ENCODE measurements around the gene DTD1.

The DTD1 gene

GRCh38 chr20:18767676-18768075 is 179.8 kb downstream of the DTD1 start:
- WGBS (ENCODE audit: extremely low coverage, insufficient coverage, low lambda C conversion rate) = no CpG with 5 or more reads among the region's 5 CpGs
- Histone ChIP-seq H3K4me1 (ENCODE audit: control insufficient read depth, low read depth, low read length) (no peaks in the 10 kb centered on the region), H2AK5ac (ENCODE audit: low read length) (no peak overlapping the region), H3K79me2 (ENCODE audit: control insufficient read depth, insufficient read depth, low read length) (no peaks in the 10 kb centered on the region), H3K27me3 (ENCODE audit: insufficient read depth, low read length, poor library complexity) (no peaks in the 10 kb centered on the region), H3K18ac (ENCODE audit: low read length) (no peak overlapping the region), H3K36me3 (ENCODE audit: control insufficient read depth, insufficient read depth, low read length) (no peaks in the 10 kb centered on the region), H2BK5ac (ENCODE audit: low read length) (no peak overlapping the region), H3K79me1 (ENCODE audit: low read length) (no peaks in the 10 kb centered on the region), H2BK15ac (replicated peaks; ENCODE audit: low read depth) (no peak overlapping the region), H3K4me3 (ENCODE audit: low read length) (no peak overlapping the region), H3K4ac (ENCODE audit: low read depth, low read length) (no peak overlapping the region), H3K4me2 (ENCODE audit: low read length) (no peak overlapping the region), H3K56ac (ENCODE audit: low read length) (no peak overlapping the region), H3K23ac (ENCODE audit: low read length) (no peak overlapping the region), H3K9ac (ENCODE audit: low read length) (no peak overlapping the region), H4K5ac (ENCODE audit: low read length) (no peak overlapping the region), H3K27ac (ENCODE audit: low read depth, low read length) (no peak overlapping the region), H4K8ac (ENCODE audit: low read depth, low read length) (no peak overlapping the region), H2BK120ac (ENCODE audit: low read depth, low read length) (no peak overlapping the region)
- DNase-seq = no peak

GRCh38 chr20:18773566-18773965 is 185.7 kb downstream of the DTD1 start:
- no peak overlapping the region for H2AK5ac ChIP-seq (ENCODE audit: low read length)
- no peak overlapping the region for H3K4me3 ChIP-seq (ENCODE audit: low read length)
- H3K4ac ChIP-seq (ENCODE audit: low read depth, low read length) = no peak overlapping the region
- no peaks in the 10 kb centered on the region for H3K27me3 ChIP-seq (ENCODE audit: insufficient read depth, low read length, poor library complexity)
- no peak overlapping the region for H3K56ac ChIP-seq (ENCODE audit: low read length)
- no peak overlapping the region for H2BK15ac ChIP-seq (replicated peaks; ENCODE audit: low read depth)
- no peak overlapping the region for H3K23ac ChIP-seq (ENCODE audit: low read length)
- H3K79me1 ChIP-seq (ENCODE audit: low read length) = no peaks in the 10 kb centered on the region
- no peaks in the 10 kb centered on the region for H3K4me1 ChIP-seq (ENCODE audit: control insufficient read depth, low read depth, low read length)
- no peak overlapping the region for H3K27ac ChIP-seq (ENCODE audit: low read depth, low read length)
- H4K5ac ChIP-seq (ENCODE audit: low read length) = no peak overlapping the region
- H3K4me2 ChIP-seq (ENCODE audit: low read length) = no peak overlapping the region
- H3K9ac ChIP-seq (ENCODE audit: low read length) = no peak overlapping the region
- no peak overlapping the region for H2BK120ac ChIP-seq (ENCODE audit: low read depth, low read length)
- no peaks in the 10 kb centered on the region for H3K36me3 ChIP-seq (ENCODE audit: control insufficient read depth, insufficient read depth, low read length)
- no CpG with 5 or more reads among the region's 1 CpG for WGBS (ENCODE audit: extremely low coverage, insufficient coverage, low lambda C conversion rate)
- no peak overlapping the region for H4K8ac ChIP-seq (ENCODE audit: low read depth, low read length)
- DNase-seq = no peak
- H3K79me2 ChIP-seq (ENCODE audit: control insufficient read depth, insufficient read depth, low read length) = no peaks in the 10 kb centered on the region
- H3K18ac ChIP-seq (ENCODE audit: low read length) = no peak overlapping the region
- no peak overlapping the region for H2BK5ac ChIP-seq (ENCODE audit: low read length)

- Histone ChIP-seq H3K9ac (ENCODE audit: low read length) (no peak overlapping the region), H2BK120ac (ENCODE audit: low read depth, low read length) (no peak overlapping the region), H3K4me3 (ENCODE audit: low read length) (no peak overlapping the region), H2AK5ac (ENCODE audit: low read length) (no peak overlapping the region), H3K4ac (ENCODE audit: low read depth, low read length) (no peak overlapping the region), H4K8ac (ENCODE audit: low read depth, low read length) (no peak overlapping the region), H3K79me1 (ENCODE audit: low read length) (no peaks in the 10 kb centered on the region), H2BK15ac (replicated peaks; ENCODE audit: low read depth) (no peak overlapping the region), H3K79me2 (ENCODE audit: control insufficient read depth, insufficient read depth, low read length) (no peaks in the 10 kb centered on the region), H3K56ac (ENCODE audit: low read length) (no peak overlapping the region), H3K27ac (ENCODE audit: low read depth, low read length) (no peak overlapping the region), H4K5ac (ENCODE audit: low read length) (no peak overlapping the region), H3K36me3 (ENCODE audit: control insufficient read depth, insufficient read depth, low read length) (no peaks in the 10 kb centered on the region), H3K23ac (ENCODE audit: low read length) (no peak overlapping the region), H3K4me1 (ENCODE audit: control insufficient read depth, low read depth, low read length) (no peaks in the 10 kb centered on the region), H3K4me2 (ENCODE audit: low read length) (no peak overlapping the region), H2BK5ac (ENCODE audit: low read length) (no peak overlapping the region), H3K18ac (ENCODE audit: low read length) (no peak overlapping the region), H3K27me3 (ENCODE audit: insufficient read depth, low read length, poor library complexity) (no peaks in the 10 kb centered on the region)
- DNase-seq = no peak
- WGBS (ENCODE audit: extremely low coverage, insufficient coverage, low lambda C conversion rate) = no CpG with 5 or more reads among the region's 2 CpGs
Measured at GRCh38 chr20:18774207-18774606, 186.4 kb downstream of the DTD1 start.

- no peaks in the 10 kb centered on the region for H3K4me1 ChIP-seq (ENCODE audit: control insufficient read depth, low read depth, low read length)
- no peak overlapping the region for H3K23ac ChIP-seq (ENCODE audit: low read length)
- no peak overlapping the region for H3K9ac ChIP-seq (ENCODE audit: low read length)
- H2BK5ac ChIP-seq (ENCODE audit: low read length) = no peak overlapping the region
- H3K4ac ChIP-seq (ENCODE audit: low read depth, low read length) = no peak overlapping the region
- no peak overlapping the region for H4K8ac ChIP-seq (ENCODE audit: low read depth, low read length)
- H2BK120ac ChIP-seq (ENCODE audit: low read depth, low read length) = no peak overlapping the region
- H3K36me3 ChIP-seq (ENCODE audit: control insufficient read depth, insufficient read depth, low read length) = no peaks in the 10 kb centered on the region
- no peak overlapping the region for H3K4me2 ChIP-seq (ENCODE audit: low read length)
- no peaks in the 10 kb centered on the region for H3K79me2 ChIP-seq (ENCODE audit: control insufficient read depth, insufficient read depth, low read length)
- H3K27me3 ChIP-seq (ENCODE audit: insufficient read depth, low read length, poor library complexity) = no peaks in the 10 kb centered on the region
- no peak overlapping the region for H3K18ac ChIP-seq (ENCODE audit: low read length)
- no peak overlapping the region for H2BK15ac ChIP-seq (replicated peaks; ENCODE audit: low read depth)
- no peak overlapping the region for H2AK5ac ChIP-seq (ENCODE audit: low read length)
- H3K56ac ChIP-seq (ENCODE audit: low read length) = no peak overlapping the region
- H3K4me3 ChIP-seq (ENCODE audit: low read length) = no peak overlapping the region
- no peak overlapping the region for H3K27ac ChIP-seq (ENCODE audit: low read depth, low read length)
- no peak overlapping the region for H4K5ac ChIP-seq (ENCODE audit: low read length)
- DNase-seq = no peak
- H3K79me1 ChIP-seq (ENCODE audit: low read length) = no peaks in the 10 kb centered on the region
- no CpG with 5 or more reads among the region's 5 CpGs for WGBS (ENCODE audit: extremely low coverage, insufficient coverage, low lambda C conversion rate)
Measured at GRCh38 chr20:18775633-18776032, 187.8 kb downstream of the DTD1 start.

- Histone ChIP-seq H3K23ac (ENCODE audit: low read length) (no peak overlapping the region), H2BK5ac (ENCODE audit: low read length) (no peak overlapping the region), H3K9ac (ENCODE audit: low read length) (no peak overlapping the region), H2AK5ac (ENCODE audit: low read length) (no peak overlapping the region), H3K79me1 (ENCODE audit: low read length) (no peaks in the 10 kb centered on the region), H3K4ac (ENCODE audit: low read depth, low read length) (no peak overlapping the region), H3K18ac (ENCODE audit: low read length) (no peak overlapping the region), H3K36me3 (ENCODE audit: control insufficient read depth, insufficient read depth, low read length) (no peaks in the 10 kb centered on the region), H2BK120ac (ENCODE audit: low read depth, low read length) (no peak overlapping the region), H3K79me2 (ENCODE audit: control insufficient read depth, insufficient read depth, low read length) (no peaks in the 10 kb centered on the region), H3K4me3 (ENCODE audit: low read length) (no peak overlapping the region), H4K8ac (ENCODE audit: low read depth, low read length) (no peak overlapping the region), H2BK15ac (replicated peaks; ENCODE audit: low read depth) (no peak overlapping the region), H3K4me2 (ENCODE audit: low read length) (no peak overlapping the region), H3K27me3 (ENCODE audit: insufficient read depth, low read length, poor library complexity) (no peaks in the 10 kb centered on the region), H3K4me1 (ENCODE audit: control insufficient read depth, low read depth, low read length) (no peaks in the 10 kb centered on the region), H4K5ac (ENCODE audit: low read length) (no peak overlapping the region), H3K56ac (ENCODE audit: low read length) (no peak overlapping the region), H3K27ac (ENCODE audit: low read depth, low read length) (no peak overlapping the region)
- peak; percentile 54 for DNase-seq
- no CpG with 5 or more reads among the region's 10 CpGs for WGBS (ENCODE audit: extremely low coverage, insufficient coverage, low lambda C conversion rate)
Measured at GRCh38 chr20:18778690-18779392, 191.0 kb downstream of the DTD1 start.

All from mesendoderm (in vitro differentiated cells).